SK-N-SH (cell line): Measurements from ENCODE around the gene ILDR1. TPM values are rescaled to one million over a fixed set of nuclear protein-coding genes. Genes with fewer than 3 reads are reported as not detected.

Source experiments
- CTCF ChIA-PET: fragments of 300-600, 350-600 bp; formaldehyde crosslinking; extraction: SDS; loops from one replicate; lab custom pipeline; 2021; lab: Yijun Ruan, JAX
- POLR2A ChIA-PET: fragments of 350-600 bp; sonication (Branson Sonifier 250); formaldehyde crosslinking; extraction: SDS; loops from one replicate; lab custom pipeline; 2020; ENCODE audit warnings: antibody characterized with exemption, inconsistent platforms; lab: Yijun Ruan, JAX
- DNase-seq: peaks from one replicate; pipeline ENCODE4 v3.0.0; 2012
- H2AFZ ChIP-seq: fragments of 200-600 bp; sonication (generic); 2 replicates; pipeline ENCODE4 v1.8.1; 2016; ENCODE audit warnings: antibody characterized with exemption, mild to moderate bottlenecking, low read depth
- H3F3A ChIP-seq: fragments of 200-600 bp; sonication (generic); replicated peaks from 2 replicates; pipeline ENCODE3; 2016; ENCODE audit warnings: antibody characterized with exemption, mild to moderate bottlenecking; ENCODE audit not compliant: insufficient read depth
- H3K27ac ChIP-seq, 2 experiments: fragments of 200-500 bp in 1 of 2; fragments of 200-600 bp in 1 of 2; sonication (Bioruptor generic) in 1 of 2; sonication (generic), shearing (Covaris generic) in 1 of 2; 2 replicates each; pipeline versions ENCODE4 v1.5.1 to v1.6.1; 2014 to 2016; ENCODE audit warnings: low read depth in 2 of 2, inconsistent platforms in 1 of 2, low read length in 1 of 2, mild to moderate bottlenecking in 1 of 2, mixed read lengths in 1 of 2
- H3K27me3 ChIP-seq: fragments of 200-600 bp; sonication (generic), shearing (Covaris generic); 2 replicates; pipeline ENCODE4 v1.6.1; 2016; ENCODE audit warnings: mixed run types; ENCODE audit not compliant: insufficient read depth
- H3K36me3 ChIP-seq, 2 experiments: fragments of 200-500 bp in 1 of 2; fragments of 200-600 bp in 1 of 2; sonication (Bioruptor generic) in 1 of 2; sonication (generic) in 1 of 2; replicated peaks in 1 of 2; 2 replicates each; pipeline versions ENCODE3 to v1.5.1; 2014 to 2016; ENCODE audit warnings: low read length in 1 of 2, mild to moderate bottlenecking in 1 of 2; ENCODE audit not compliant: insufficient read depth in 2 of 2, control insufficient read depth in 1 of 2
- H3K4me1 ChIP-seq, 2 experiments: fragments of 200-500 bp in 1 of 2; fragments of 200-600 bp in 1 of 2; sonication (Bioruptor generic) in 1 of 2; sonication (generic), shearing (Covaris generic) in 1 of 2; 2 replicates each; pipeline versions ENCODE4 v1.5.1 to v1.6.1; 2014 to 2016; ENCODE audit warnings: low read depth in 1 of 2, low read length in 1 of 2, mixed run types in 1 of 2; ENCODE audit not compliant: insufficient read depth in 2 of 2, control insufficient read depth in 1 of 2
- H3K4me2 ChIP-seq: fragments of 200-600 bp; sonication (generic), shearing (Covaris generic); 2 replicates; pipeline ENCODE4 v1.6.1; 2017; ENCODE audit warnings: mixed run types
- H3K4me3 ChIP-seq, 2 experiments: fragments of 200-500 bp in 1 of 2; fragments of 200-600 bp in 1 of 2; sonication (Bioruptor generic) in 1 of 2; sonication (generic), shearing (Covaris generic) in 1 of 2; 2 replicates each; pipeline versions ENCODE4 v1.5.1 to v1.8.1; 2014 to 2016; ENCODE audit warnings: low read depth in 2 of 2, inconsistent platforms in 1 of 2, low read length in 1 of 2, mild to moderate bottlenecking in 1 of 2, mixed read lengths in 1 of 2, moderate library complexity in 1 of 2
- H3K79me2 ChIP-seq: fragments of 200-600 bp; sonication (generic); 2 replicates; pipeline ENCODE4 v1.8.1; 2017; ENCODE audit warnings: mild to moderate bottlenecking; ENCODE audit not compliant: insufficient read depth
- H3K9ac ChIP-seq: fragments of 200-600 bp; sonication (generic); 2 replicates; pipeline ENCODE4 v1.6.1; 2017; ENCODE audit warnings: mixed run types
- H3K9me2 ChIP-seq: fragments of 200-600 bp; sonication (generic); 2 replicates; pipeline ENCODE4 v1.6.1; 2017; ENCODE audit warnings: mixed run types
- H3K9me3 ChIP-seq: fragments of 200-600 bp; sonication (generic); 2 replicates; pipeline ENCODE4 v1.6.1; 2017; ENCODE audit warnings: mixed run types, mild to moderate bottlenecking, moderate library complexity
- H4K20me1 ChIP-seq: fragments of 200-600 bp; sonication (generic); 2 replicates; pipeline ENCODE4 v1.6.1; 2017; ENCODE audit warnings: mild to moderate bottlenecking, mixed run types; ENCODE audit not compliant: insufficient read depth
- EP300 ChIP-seq, 2 experiments: IDR thresholded peaks; 2 replicates each; pipeline versions ENCODE4 v1.4.0 to v1.6.1; 2012; ENCODE audit warnings: borderline replicate concordance in 1 of 2, low read depth in 1 of 2, low read length in 1 of 2
- EZH2phosphoT487 ChIP-seq: fragments of 200-600 bp; sonication (generic); IDR thresholded peaks from 2 replicates; pipeline ENCODE4 v1.6.1; 2017; ENCODE audit warnings: low read depth, mixed run types, mild to moderate bottlenecking, antibody characterized with exemption, moderate library complexity, borderline replicate concordance
- FOSL2 ChIP-seq: IDR thresholded peaks from 2 replicates; pipeline ENCODE4 v1.4.0; 2012; ENCODE audit warnings: low read depth, mild to moderate bottlenecking, moderate library complexity, borderline replicate concordance
- FOXM1 ChIP-seq: IDR thresholded peaks from 2 replicates; pipeline ENCODE4 v1.4.0; 2012; ENCODE audit warnings: low read depth, mild to moderate bottlenecking
- GATA2 ChIP-seq: sonication (generic); formaldehyde crosslinking; IDR thresholded peaks from 2 replicates; pipeline ENCODE4 v1.5.0; 2020; ENCODE audit warnings: mild to moderate bottlenecking, missing genetic modification reagents
- JUND ChIP-seq: IDR thresholded peaks from 2 replicates; pipeline ENCODE4 v1.4.0; 2012
- MEF2A ChIP-seq: IDR thresholded peaks from 2 replicates; pipeline ENCODE4 v1.4.0; 2012; ENCODE audit warnings: low read depth, borderline replicate concordance
- MXI1 ChIP-seq: IDR thresholded peaks from 2 replicates; pipeline ENCODE4 v1.6.1; 2012; ENCODE audit warnings: mild to moderate bottlenecking, low read depth, low read length, improper control_type of control experiment
- NFIC ChIP-seq: IDR thresholded peaks from 2 replicates; pipeline ENCODE4 v1.4.0; 2012; ENCODE audit warnings: borderline replicate concordance
- RCOR1 ChIP-seq: fragments of 150-350 bp; IDR thresholded peaks from 2 replicates; pipeline ENCODE4 v1.6.1; 2017; ENCODE audit warnings: antibody characterized with exemption, low read length
- RFX5 ChIP-seq: IDR thresholded peaks from 2 replicates; pipeline ENCODE4 v1.6.1; 2012; ENCODE audit warnings: mild to moderate bottlenecking, improper control_type of control experiment, low read length
- RXRA ChIP-seq: IDR thresholded peaks from 2 replicates; pipeline ENCODE4 v1.4.0; 2012; ENCODE audit warnings: low read depth, mild to moderate bottlenecking, borderline replicate concordance
- SIN3A ChIP-seq: IDR thresholded peaks from 2 replicates; pipeline ENCODE4 v1.6.1; 2012; ENCODE audit warnings: low read depth, mild to moderate bottlenecking, low read length, moderate library complexity, borderline replicate concordance
- SMC3 ChIP-seq: IDR thresholded peaks from 2 replicates; pipeline ENCODE4 v1.6.1; 2012; ENCODE audit warnings: low read depth, low read length, improper control_type of control experiment
- TCF12 ChIP-seq: IDR thresholded peaks from 2 replicates; pipeline ENCODE4 v1.4.0; 2012
- YY1 ChIP-seq: IDR thresholded peaks from 2 replicates; pipeline ENCODE4 v1.4.0; 2012; ENCODE audit warnings: low read depth, mild to moderate bottlenecking
- WGBS: methylation state at CpG from one replicate; pipeline ENCODE4 v1.1.6; 2017; ENCODE audit warnings: low lambda C conversion rate; 5-methylcytosine and 5-hydroxymethylcytosine counted together
- polyA plus RNA-seq, 3 experiments: library from polyadenylated mRNA; depleted of rRNA; stranded (reverse); fragments of >200 nt; gene quantifications; 2 replicates each; pipeline ENCODE4 v1.2.3, GENCODE V29; 2012
- TF ChIP-seq, protein P1 (sequence below): fragments of 150-350 bp; IDR thresholded peaks from 2 replicates; pipeline ENCODE4 v1.6.1; 2016; ENCODE audit warnings: mild to moderate bottlenecking, low read depth, low read length
- TF ChIP-seq, protein P2 (sequence below): fragments of 150-350 bp; IDR thresholded peaks from 2 replicates; pipeline ENCODE4 v1.6.1; 2017; ENCODE audit warnings: antibody characterized with exemption, low read length, low read depth, borderline replicate concordance
- TF ChIP-seq, protein P3 (sequence below): IDR thresholded peaks from 2 replicates; pipeline ENCODE4 v1.6.1; 2012; ENCODE audit warnings: mild to moderate bottlenecking, low read depth, low read length, moderate library complexity
- TF ChIP-seq, protein P4 (sequence below): IDR thresholded peaks from 2 replicates; pipeline ENCODE4 v1.4.0; 2012; ENCODE audit warnings: low read depth

ILDR1 gene
- polyA plus RNA-seq, 1 of the 3 experiments (the other 2 are of a cell fraction) = 0.02 TPM

DNA sequence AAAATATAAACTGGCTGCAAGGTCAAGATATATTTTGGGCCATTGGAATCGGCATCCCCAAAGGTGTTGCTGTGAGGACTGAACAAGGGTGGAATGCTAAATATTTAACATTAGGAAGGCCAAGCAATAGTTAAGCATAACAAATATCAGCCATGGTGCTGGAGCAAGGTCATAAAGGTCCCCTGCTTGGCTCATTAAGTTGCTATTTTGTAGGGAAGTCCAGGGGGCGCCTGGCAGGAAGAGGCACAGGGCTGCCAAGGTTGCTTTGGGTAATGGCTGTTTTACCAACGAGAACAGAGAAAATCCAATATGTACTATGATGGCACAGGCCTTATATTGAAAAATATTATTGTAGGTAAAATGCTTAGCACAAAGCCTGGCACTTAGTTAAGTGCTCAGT is 65.7 kb downstream of the ILDR1 start:
- WGBS = 21% methylated on average over 3 of the region's 3 CpGs
- no peaks in the 10 kb centered on the region for H3K9me2 ChIP-seq
- no peak overlapping the region for H2AFZ ChIP-seq
- TF ChIP-seq, protein P1, sequence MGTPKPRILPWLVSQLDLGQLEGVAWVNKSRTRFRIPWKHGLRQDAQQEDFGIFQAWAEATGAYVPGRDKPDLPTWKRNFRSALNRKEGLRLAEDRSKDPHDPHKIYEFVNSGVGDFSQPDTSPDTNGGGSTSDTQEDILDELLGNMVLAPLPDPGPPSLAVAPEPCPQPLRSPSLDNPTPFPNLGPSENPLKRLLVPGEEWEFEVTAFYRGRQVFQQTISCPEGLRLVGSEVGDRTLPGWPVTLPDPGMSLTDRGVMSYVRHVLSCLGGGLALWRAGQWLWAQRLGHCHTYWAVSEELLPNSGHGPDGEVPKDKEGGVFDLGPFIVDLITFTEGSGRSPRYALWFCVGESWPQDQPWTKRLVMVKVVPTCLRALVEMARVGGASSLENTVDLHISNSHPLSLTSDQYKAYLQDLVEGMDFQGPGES = no peak
- no peak for TF ChIP-seq EZH2phosphoT487
- no peak for TF ChIP-seq JUND
- no peak for TF ChIP-seq FOSL2
- TF ChIP-seq EP300 (IDR thresholded peaks at IDR 0.05; ENCODE audit: borderline replicate concordance in 1 of 2, low read depth in 1 of 2, low read length in 1 of 2) = no peak
- TF ChIP-seq, protein P2, sequence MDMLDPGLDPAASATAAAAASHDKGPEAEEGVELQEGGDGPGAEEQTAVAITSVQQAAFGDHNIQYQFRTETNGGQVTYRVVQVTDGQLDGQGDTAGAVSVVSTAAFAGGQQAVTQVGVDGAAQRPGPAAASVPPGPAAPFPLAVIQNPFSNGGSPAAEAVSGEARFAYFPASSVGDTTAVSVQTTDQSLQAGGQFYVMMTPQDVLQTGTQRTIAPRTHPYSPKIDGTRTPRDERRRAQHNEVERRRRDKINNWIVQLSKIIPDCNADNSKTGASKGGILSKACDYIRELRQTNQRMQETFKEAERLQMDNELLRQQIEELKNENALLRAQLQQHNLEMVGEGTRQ = no peak
- TF ChIP-seq FOXM1 = no peak
- TF ChIP-seq RFX5 = no peak
- H3K4me2 ChIP-seq = no peak overlapping the region
- no peaks in the 10 kb centered on the region for H4K20me1 ChIP-seq
- ChIA-PET POLR2A (no interaction called here), CTCF (interaction anchor here (0.7 kb wide), 1 partner anchor 11 kb away, joined by 4 read pairs; no protein-coding TSS in a partner anchor)
- no peaks in the 10 kb centered on the region for H3K27me3 ChIP-seq
- H3K9ac ChIP-seq = no peak overlapping the region
- no peaks in the 10 kb centered on the region for H3F3A ChIP-seq
- H3K79me2 ChIP-seq = no peaks in the 10 kb centered on the region
- no peaks in the 10 kb centered on the region for H3K4me1 ChIP-seq
- no peak for DNase-seq
- no peak overlapping the region for H3K4me3 ChIP-seq
- peaks cover 5% of the 10 kb centered on the region; the same call in 1 of the 2 replicates for H3K9me3 ChIP-seq
- H3K27ac ChIP-seq = no peak overlapping the region
- H3K36me3 ChIP-seq = no peaks in the 10 kb centered on the region

DNA sequence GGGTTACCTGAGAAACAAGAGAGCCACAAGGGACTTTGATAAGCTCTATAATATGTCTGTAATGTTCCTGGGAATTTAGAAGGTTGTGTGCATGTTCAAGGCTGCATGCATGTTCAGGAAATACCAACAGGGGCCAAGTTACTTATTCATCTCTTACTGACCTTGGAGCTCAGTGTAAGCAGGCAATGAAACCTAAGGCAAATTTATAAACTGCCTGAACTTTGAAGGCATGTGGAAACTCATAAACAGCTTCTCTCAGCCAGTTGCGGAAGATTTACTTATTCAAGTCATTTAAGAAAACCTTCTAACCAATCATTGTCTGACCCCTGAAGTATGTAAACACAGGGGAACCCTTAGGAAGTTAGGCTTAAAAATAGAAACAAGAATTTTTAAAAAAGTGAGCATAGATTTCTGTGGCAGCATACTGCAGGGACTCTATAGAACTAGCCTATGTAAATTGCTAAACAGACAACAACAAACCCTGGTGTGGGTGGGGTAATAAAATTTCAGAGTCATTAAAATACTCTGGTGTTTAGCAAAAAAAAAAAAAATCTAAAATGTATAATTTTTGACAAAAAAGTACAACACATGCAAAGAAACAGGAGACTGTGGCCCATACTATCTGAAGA is 70.6 kb downstream of the ILDR1 start:
- ChIA-PET CTCF (no interaction called here), POLR2A (no interaction called here)
- no peak overlapping the region for H3K9ac ChIP-seq
- H3K4me3 ChIP-seq = no peak overlapping the region
- H3K4me1 ChIP-seq = no peaks in the 10 kb centered on the region
- H4K20me1 ChIP-seq = no peaks in the 10 kb centered on the region
- H3K27ac ChIP-seq = no peak overlapping the region
- H3K9me2 ChIP-seq = no peaks in the 10 kb centered on the region
- H3K27me3 ChIP-seq = no peaks in the 10 kb centered on the region
- 33% methylated on average over 1 of the region's 1 CpG for WGBS
- no peaks in the 10 kb centered on the region for H3K79me2 ChIP-seq
- H3K4me2 ChIP-seq = no peak overlapping the region
- no peaks in the 10 kb centered on the region for H3K36me3 ChIP-seq
- H3F3A ChIP-seq = no peaks in the 10 kb centered on the region
- no peak overlapping the region for H2AFZ ChIP-seq
- H3K9me3 ChIP-seq = peaks cover 5% of the 10 kb centered on the region; the same call in 1 of the 2 replicates
- DNase-seq = no peak
- TF ChIP-seq RCOR1 (no peak), RFX5 (no peak), MXI1 (no peak), MEF2A (no peak), EP300 (IDR thresholded peaks at IDR 0.05; ENCODE audit: borderline replicate concordance in 1 of 2, low read depth in 1 of 2, low read length in 1 of 2) (no peak), SIN3A (no peak), FOSL2 (no peak), FOXM1 (no peak), YY1 (no peak), TCF12 (no peak), GATA2 (CRISPR knock-in tag) (no peak), NFIC (no peak), SMC3 (no peak), RXRA (no peak)
- TF ChIP-seq, protein P1 = no peak
- TF ChIP-seq, protein P3, sequence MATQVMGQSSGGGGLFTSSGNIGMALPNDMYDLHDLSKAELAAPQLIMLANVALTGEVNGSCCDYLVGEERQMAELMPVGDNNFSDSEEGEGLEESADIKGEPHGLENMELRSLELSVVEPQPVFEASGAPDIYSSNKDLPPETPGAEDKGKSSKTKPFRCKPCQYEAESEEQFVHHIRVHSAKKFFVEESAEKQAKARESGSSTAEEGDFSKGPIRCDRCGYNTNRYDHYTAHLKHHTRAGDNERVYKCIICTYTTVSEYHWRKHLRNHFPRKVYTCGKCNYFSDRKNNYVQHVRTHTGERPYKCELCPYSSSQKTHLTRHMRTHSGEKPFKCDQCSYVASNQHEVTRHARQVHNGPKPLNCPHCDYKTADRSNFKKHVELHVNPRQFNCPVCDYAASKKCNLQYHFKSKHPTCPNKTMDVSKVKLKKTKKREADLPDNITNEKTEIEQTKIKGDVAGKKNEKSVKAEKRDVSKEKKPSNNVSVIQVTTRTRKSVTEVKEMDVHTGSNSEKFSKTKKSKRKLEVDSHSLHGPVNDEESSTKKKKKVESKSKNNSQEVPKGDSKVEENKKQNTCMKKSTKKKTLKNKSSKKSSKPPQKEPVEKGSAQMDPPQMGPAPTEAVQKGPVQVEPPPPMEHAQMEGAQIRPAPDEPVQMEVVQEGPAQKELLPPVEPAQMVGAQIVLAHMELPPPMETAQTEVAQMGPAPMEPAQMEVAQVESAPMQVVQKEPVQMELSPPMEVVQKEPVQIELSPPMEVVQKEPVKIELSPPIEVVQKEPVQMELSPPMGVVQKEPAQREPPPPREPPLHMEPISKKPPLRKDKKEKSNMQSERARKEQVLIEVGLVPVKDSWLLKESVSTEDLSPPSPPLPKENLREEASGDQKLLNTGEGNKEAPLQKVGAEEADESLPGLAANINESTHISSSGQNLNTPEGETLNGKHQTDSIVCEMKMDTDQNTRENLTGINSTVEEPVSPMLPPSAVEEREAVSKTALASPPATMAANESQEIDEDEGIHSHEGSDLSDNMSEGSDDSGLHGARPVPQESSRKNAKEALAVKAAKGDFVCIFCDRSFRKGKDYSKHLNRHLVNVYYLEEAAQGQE = no peak
- TF ChIP-seq, protein P4, sequence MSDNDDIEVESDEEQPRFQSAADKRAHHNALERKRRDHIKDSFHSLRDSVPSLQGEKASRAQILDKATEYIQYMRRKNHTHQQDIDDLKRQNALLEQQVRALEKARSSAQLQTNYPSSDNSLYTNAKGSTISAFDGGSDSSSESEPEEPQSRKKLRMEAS = no peak
